ENCODE data around the gene UBE2D4.
"Not testable (repeated sequence)": the region's sequence is repeated elsewhere in the genome, so short reads cannot be mapped to it uniquely, and the experiment has no call there.

UBE2D4 gene

DNA sequence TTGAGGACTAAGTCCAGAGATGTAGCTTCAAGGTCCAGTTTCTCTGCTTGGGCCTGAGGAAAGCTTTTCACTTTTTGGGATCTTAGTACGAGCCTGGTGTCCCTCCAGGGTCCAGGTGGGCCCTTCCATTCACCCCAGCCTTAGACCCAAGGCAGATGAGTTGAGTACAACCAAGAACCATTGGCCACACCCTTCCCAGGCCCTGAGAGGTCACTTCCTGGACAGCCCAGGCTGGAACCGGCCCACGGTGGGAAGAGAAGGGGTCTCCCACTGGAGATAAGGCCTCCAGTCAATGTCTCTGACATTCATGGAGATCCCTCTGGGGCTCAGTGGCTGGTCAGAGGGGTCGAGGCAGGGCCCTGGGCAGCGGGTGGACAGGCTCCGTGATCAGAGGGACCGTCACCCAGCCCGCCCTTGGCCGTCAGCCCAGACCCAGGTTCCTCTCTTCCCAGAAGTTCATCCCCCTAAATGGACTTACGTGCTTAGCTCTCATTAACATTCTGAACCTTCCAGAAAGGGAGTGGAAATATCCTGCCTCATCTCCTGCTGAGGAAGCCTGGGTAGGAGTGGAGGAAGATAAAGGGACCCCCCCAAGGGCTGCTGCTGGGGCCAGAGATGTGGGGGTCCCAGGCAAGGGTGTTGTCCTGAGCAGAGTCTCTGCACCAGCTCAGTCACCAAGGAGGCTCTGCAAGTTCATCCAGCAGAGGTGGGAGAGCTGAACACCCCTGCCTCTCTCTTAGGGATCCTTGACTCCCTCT lies 48.7 kb downstream of the UBE2D4 start:
- H3K4me3 ChIP-seq (ENCODE audit: low read depth, low read length); DNase-seq (ENCODE audit: low read depth): not testable (repeated sequence)

DNA sequence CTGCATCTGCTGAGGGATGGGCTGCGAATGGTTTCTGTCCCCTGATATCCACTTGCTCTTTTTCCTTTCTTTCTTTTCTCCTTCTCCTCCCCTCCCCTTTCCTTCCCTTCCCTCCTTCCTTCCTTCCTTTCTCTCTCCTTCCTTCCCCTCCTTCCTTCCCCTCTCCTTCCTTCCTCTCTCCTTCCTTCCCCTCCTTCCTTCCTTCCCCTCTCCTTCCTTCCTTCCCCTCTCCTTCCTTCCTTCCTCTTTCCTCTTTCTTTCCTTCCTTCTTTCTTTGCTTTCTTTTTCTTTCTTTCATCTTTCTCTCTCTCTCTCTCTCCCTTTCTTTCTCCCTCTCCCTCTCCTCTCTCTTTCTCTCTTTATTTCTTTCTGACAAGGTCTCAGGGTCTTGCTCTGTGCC lies 51.3 kb downstream of the UBE2D4 start:
- no peak overlapping the region for H3K4me3 ChIP-seq (ENCODE audit: low read depth, low read length)
- TF ChIP-seq, protein P1, sequence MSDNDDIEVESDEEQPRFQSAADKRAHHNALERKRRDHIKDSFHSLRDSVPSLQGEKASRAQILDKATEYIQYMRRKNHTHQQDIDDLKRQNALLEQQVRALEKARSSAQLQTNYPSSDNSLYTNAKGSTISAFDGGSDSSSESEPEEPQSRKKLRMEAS (IDR thresholded peaks at IDR 0.05; ENCODE audit: low read depth, low read length), result no peak
- TF ChIP-seq MYC (IDR thresholded peaks at IDR 0.05; ENCODE audit: low read depth, low read length), result no peak
- TF ChIP-seq POLR2A (IDR thresholded peaks at IDR 0.05; ENCODE audit: extremely low read depth, insufficient read length), result no peak
- TF ChIP-seq, protein P2, sequence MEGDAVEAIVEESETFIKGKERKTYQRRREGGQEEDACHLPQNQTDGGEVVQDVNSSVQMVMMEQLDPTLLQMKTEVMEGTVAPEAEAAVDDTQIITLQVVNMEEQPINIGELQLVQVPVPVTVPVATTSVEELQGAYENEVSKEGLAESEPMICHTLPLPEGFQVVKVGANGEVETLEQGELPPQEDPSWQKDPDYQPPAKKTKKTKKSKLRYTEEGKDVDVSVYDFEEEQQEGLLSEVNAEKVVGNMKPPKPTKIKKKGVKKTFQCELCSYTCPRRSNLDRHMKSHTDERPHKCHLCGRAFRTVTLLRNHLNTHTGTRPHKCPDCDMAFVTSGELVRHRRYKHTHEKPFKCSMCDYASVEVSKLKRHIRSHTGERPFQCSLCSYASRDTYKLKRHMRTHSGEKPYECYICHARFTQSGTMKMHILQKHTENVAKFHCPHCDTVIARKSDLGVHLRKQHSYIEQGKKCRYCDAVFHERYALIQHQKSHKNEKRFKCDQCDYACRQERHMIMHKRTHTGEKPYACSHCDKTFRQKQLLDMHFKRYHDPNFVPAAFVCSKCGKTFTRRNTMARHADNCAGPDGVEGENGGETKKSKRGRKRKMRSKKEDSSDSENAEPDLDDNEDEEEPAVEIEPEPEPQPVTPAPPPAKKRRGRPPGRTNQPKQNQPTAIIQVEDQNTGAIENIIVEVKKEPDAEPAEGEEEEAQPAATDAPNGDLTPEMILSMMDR (IDR thresholded peaks at IDR 0.05; ENCODE audit: low read depth, low read length), result no peak
- no peak for DNase-seq (ENCODE audit: low read depth)

DNA sequence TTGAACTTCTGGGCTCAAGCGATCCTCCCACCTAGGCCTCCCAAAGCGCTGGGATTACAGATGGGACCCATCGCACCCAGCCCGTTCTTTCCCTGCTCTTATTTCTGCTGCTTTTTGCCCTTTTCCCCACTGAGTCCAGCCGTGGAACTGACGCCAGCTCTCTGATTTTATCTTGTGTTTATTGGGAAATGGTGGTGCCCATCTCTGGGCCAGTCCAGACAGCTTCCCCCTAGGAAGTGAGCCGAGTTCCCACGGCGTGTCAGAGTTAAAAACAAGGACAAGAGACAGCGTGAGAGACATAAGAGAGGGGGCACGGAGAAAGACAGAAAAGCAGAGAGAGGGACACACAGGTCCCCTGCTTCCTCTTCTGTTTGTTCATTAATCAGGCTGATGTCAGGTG lies 51.9 kb downstream of the UBE2D4 start:
- not testable (repeated sequence) for DNase-seq (ENCODE audit: low read depth); H3K4me3 ChIP-seq (ENCODE audit: low read depth, low read length)

DNA sequence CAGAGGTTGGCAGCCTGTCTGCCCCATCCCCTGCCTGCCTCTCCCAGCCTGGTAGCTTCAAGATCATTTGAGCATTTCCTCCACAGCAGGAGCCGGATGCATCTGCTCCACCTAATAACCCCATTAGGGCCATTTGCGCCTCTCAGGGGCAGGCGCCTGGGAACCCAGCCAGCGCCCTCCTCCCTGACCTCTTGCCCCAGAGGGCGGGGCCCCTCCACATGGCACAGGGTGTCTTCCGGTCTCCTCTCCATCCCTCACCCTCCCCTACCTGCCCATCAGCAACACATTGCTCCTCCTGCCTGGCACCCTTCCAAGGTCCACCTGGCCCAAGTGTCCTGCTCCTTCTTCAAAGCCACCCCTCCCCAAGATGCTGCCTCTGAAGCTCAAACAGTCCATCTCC lies 56.6 kb downstream of the UBE2D4 start:
- H3K4me3 ChIP-seq (ENCODE audit: low read depth, low read length); DNase-seq (ENCODE audit: low read depth): not testable (repeated sequence)

DNA sequence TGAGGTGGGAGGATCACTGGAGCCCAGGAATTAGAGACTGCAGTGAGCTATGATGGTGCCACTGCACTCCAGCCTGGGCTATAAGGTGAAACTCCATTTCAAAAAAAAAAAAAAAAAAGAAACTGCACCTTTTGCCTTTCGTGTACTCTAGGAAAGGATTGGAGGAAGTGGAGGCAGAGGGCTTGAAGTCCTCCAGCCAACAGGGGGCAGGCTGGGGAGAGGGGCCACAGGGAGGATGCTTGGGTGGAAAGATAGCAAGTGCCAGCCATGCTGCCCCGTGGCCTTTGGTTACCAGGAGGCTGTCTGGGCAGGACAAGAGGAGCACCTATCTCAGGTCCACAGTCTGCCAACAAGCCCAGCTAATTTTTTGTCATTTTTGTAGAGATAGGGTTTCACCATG lies 57.5 kb downstream of the UBE2D4 start:
- DNase-seq (ENCODE audit: low read depth); H3K4me3 ChIP-seq (ENCODE audit: low read depth, low read length): not testable (repeated sequence)

DNA sequence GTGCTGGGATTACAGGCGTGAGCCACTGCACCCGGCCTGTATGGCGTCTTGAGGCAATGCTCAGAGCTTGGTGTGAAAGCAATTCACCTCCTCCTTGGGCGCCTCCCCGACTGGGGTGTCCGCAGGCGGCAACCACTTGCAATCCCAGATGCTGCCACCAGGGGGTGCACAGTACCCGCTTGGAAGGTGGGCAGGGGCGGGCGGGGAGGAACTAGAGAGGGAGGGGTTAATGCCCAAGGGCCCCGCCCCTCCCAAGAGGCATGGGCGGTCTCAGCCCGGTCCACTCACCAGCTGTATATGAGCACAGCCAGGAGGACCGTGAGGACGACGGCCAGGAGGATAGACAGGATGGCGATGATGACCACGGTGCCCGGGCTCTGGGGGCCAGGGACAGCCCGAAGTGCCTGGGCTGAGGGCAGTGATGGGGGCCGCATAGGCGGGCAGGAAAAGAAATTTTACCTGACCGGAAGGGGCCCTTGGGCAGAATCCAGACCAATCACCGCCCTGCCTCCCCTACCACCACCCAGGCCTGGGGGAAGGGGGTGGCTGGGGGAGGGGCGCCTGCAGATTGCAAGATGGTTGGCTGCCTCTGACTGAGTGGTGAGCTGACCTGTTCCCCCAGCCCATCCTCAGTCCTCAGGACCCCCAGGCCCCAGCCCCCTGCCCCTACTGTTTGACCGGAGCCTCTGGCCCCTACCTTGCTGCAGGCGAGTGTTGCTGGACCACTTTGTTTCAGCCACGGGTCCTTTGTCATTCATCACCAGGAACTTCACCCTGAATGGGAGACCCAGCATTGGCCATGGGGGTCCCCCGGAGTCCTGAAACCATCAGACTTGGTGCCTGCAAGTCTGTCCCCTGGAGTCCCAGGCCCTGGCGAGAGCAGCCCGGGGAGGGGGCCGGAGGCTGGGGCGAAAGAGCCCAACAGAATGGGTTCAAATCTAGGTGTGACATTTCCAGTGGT lies 59.9 kb downstream of the UBE2D4 start:
- TF ChIP-seq, protein P2 (IDR thresholded peaks at IDR 0.05; ENCODE audit: low read depth, low read length), result peak; percentile 57
- not testable (repeated sequence) for H3K4me3 ChIP-seq (ENCODE audit: low read depth, low read length)
- peak; percentile 82 for DNase-seq (ENCODE audit: low read depth)

DNA sequence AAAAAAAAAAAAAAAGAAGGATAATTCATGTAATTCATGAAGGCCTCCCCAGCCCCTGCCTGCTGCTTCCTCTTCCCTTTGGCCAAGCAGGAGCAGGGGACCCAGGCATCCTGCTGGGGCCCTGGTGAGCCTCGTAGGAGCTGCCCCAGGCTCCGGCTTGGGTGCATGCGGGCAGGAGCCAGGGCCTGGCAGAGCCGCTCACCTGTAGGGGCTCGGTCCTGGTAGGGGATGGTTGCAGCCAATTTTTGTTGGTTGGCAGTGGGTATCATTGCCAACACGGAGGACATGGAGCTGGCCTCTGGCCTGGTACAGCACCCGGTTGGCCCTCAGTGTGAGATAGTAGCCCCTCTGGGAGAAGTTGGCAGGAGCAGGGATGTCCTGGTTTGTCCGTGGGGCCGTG lies 61.2 kb downstream of the UBE2D4 start:
- DNase-seq (ENCODE audit: low read depth); H3K4me3 ChIP-seq (ENCODE audit: low read depth, low read length): not testable (repeated sequence)

DNA sequence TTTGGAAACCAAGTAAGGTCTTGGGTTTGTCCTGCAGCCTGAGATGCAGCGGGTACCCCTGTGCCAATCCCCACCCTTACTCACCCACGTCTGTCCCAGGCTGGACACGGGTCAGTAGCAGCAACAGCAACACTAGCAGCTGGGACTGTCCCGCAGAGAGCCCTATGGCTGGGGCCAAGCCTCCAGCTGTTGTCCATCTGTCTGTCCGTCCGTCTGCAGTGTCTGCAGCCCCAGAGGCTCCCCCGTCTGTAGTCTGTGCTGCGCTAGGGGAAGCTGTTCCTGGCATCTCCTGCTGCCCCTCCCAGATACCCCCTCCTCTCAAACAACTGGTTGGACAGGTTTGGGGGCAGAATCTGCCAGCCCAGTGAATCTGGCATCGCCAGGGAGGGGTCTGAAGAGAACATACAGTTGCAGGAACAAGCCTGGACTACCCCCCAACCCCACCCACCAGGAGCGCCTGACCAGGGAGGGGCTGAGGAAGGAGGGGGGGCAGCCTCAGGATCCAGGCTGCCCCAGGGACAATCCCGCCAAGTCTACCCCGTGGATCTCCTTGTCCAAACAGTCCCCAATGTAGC lies 63.9 kb downstream of the UBE2D4 start:
- not testable (repeated sequence) for H3K4me3 ChIP-seq (ENCODE audit: low read depth, low read length); DNase-seq (ENCODE audit: low read depth)

DNA sequence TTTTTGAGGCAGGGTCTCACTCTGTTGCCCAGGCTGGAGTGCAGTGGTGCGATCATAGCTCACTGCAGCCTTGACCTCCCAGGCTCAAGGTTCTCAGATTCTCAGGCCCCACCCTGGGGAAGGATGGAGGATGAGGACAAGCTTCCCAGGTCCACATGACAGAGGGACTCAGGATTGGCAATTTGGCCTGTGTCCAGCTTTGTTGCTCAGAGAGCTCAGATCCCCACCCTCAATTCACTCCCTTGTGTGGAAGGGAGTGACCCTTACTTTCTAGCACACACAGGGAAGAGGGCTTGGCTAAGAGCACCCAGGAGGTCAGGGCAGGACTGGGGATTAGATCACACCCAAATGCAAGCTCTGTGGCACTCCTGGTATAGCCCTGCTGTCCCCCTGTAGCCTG lies 64.6 kb downstream of the UBE2D4 start:
- DNase-seq (ENCODE audit: low read depth); H3K4me3 ChIP-seq (ENCODE audit: low read depth, low read length): not testable (repeated sequence)

DNA sequence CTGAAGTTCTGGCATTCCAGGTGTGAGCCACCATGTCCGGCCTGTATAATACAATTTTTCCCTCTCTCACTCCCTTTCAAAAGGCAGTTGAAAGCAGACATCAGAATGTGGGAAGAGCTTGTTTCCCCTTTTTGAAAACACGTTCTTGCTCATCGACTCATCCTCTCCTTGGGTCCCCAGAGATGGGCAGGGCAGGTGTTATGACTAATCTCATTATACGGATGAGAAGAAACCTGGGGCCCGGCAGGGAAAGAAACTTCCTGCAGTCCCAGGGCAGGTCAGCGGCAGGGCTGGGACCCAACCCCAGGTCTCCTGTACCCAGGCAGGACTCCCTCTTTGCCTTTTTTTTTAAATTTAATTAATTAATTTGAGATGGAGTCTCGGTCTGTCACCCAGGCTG lies 66.7 kb downstream of the UBE2D4 start:
- not testable (repeated sequence) for H3K4me3 ChIP-seq (ENCODE audit: low read depth, low read length)
- DNase-seq (ENCODE audit: low read depth), result peak; percentile 53

DNA sequence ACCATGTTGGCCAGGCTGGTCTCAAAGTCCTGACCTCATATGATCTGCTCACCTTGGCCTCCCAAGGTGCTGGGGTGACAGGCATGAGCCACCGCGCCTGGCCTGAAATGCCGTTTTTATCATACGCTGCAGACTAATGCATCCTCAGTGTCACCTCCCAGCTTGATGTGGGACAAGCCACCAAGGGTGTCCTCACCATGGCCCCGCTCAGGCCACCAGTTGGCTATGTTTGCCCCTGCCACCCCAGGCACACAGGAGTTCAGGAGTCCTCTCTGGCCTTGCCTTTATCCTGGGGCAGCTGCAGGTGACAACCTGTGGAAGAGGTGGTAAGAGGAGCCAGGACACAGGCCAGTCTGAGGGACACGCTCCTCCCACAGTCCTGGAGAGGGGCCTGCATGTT lies 68.4 kb downstream of the UBE2D4 start:
- not testable (repeated sequence) for H3K4me3 ChIP-seq (ENCODE audit: low read depth, low read length); DNase-seq (ENCODE audit: low read depth)

DNA sequence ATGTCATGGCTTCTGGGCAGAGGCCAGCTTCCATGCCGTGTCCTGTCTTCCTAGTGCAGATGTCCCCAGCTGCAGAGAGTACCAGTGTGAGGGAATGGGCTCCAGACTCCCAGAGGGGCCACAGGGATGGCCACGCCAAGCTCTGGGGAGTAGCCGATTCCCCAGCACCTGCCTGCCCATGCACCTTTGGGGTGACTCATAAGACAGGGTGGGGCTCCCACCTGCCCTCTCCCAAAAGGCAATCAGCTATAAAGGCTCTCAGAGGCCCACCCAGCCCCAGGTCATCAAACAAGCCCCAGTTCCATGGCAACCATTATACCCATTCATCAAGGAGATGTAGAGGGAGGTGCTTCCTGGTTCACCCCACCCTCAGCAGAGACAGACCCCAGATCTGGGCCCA lies 71.3 kb downstream of the UBE2D4 start, which contains the start of gene SPDYE1:
Gene SPDYE1 (plus strand): TSS at position 366 of the 400 bp plus-strand sequence. CDS start 2,053 bp downstream, outside the sequence.
- not testable (repeated sequence) for DNase-seq (ENCODE audit: low read depth); H3K4me3 ChIP-seq (ENCODE audit: low read depth, low read length)
